ENCODE results near the gene SOX6.

DNA sequence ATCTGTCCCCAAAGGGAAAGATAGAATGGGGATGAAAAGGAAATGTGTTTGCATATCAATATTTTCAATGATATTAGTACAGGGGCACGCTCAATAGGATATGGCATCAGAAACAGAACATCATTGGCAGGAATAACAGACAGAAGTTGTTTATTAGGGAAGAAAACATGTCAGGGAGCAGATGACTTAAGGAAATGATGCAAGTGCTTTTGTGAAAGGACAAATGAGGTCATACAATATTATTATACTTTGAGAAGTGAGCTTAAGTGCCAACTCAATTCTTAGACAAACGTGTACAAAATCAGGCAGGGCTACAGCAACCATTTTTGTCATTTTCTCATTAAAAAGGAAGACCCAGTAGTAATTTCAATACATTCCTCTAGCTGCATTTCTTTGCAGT, 388.4 kb downstream of the SOX6 start:
- TF ChIP-seq CTCF (conservative IDR thresholded peaks at IDR 0.05; ENCODE audit: low read length) (no peak), EZH2phosphoT487 (IDR thresholded peaks at IDR 0.05; ENCODE audit: borderline replicate concordance, low read depth, low read length) (no peak)

All from OCI-LY7 (cell line).